GM12892 (cell line): ENCODE results near the gene LIME1.

Experiments used
- POLR2A ChIP-seq: IDR thresholded peaks from 2 replicates; pipeline ENCODE4 v1.6.1; 2011; ENCODE audit warnings: low read depth, low read length, control low read depth
- POLR2AphosphoS5 ChIP-seq: IDR thresholded peaks from 2 replicates; pipeline ENCODE4 v1.6.1; 2011; ENCODE audit warnings: low read depth, low read length, control low read depth
- TAF1 ChIP-seq: IDR thresholded peaks from 2 replicates; pipeline ENCODE4 v1.6.1; 2011; ENCODE audit warnings: low read depth, mild to moderate bottlenecking, control low read depth, low read length, borderline replicate concordance

DNA sequence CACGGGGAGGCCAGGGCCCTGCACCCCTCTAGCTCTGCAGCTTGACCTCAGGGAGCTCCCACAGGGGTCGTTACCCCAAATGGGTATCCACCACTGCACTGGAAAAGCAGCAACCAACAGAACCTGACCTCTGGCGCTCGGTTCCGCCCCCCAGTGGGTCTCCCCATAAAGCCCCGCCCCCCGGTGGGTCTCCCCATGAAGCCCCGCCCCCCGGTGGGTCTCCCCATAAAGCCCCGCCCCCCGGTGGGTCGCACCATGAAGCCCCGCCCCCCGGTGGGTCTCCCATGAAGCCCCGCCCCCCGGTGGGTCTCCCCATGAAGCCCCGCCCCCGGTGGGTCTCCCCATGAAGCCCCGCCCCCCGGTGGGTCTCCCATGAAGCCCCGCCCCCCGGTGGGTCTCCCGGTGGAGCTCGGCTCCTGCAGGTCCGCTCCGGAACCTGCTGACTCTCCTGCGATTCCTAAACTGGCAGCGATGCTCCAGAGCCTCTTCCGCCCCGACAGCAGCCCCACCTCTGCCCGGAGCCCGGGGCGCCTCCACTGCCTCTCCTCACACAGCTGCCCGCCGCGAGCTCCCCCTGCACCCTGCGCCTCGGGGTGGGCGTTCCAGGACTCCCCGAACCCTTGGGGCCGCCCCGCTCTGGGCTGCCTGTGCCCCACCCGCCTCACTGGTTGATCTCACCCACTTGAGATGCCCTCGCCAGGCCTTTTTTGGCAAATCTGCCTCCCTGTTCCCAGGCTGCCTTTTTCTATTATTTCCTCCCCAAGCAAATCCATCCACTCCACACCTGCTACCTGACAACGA, 15.2 kb downstream of the LIME1 start:
- no peak for TF ChIP-seq POLR2A
- TF ChIP-seq TAF1 = no peak
- no peak for TF ChIP-seq POLR2AphosphoS5
